Measurements from ENCODE around the gene ILDR2.
A peak's percentile ranks its signal among the peaks of the same experiment; 100 is the strongest.

The ILDR2 gene

GRCh38 chr1:166956872-166957271, 18.5 kb downstream of the ILDR2 start:
- H2BK120ac ChIP-seq (ENCODE audit: low read depth, low read length) = no peak overlapping the region
- peaks cover 0 to 38% of the 10 kb centered on the region in 2 experiments for H3K27me3 ChIP-seq (ENCODE audit: control insufficient read depth in 1 of 2, insufficient read depth in 1 of 2, low read length in 2 of 2)
- DNase-seq = no peak
- H3K4me1 ChIP-seq (ENCODE audit: control insufficient read depth, insufficient read depth, low read depth, low read length) = peaks cover 4% of the 10 kb centered on the region
- no peaks in the 10 kb centered on the region for H3K79me1 ChIP-seq (replicated peaks; ENCODE audit: low read length, poor library complexity, severe bottlenecking)
- no peak overlapping the region for H4K91ac ChIP-seq (ENCODE audit: low read length)
- no peaks in the 10 kb centered on the region for H3K9me3 ChIP-seq (ENCODE audit: control insufficient read depth, low read length)
- no peak overlapping the region for H3K14ac ChIP-seq (ENCODE audit: low read length in 2 of 2)
- no peak overlapping the region for H3K23ac ChIP-seq (ENCODE audit: low read length in 2 of 2)
- no peaks in the 10 kb centered on the region for H3K36me3 ChIP-seq (ENCODE audit: control insufficient read depth in 1 of 2, insufficient read depth in 2 of 2, low read depth in 1 of 2, low read length in 2 of 2)
- H2BK15ac ChIP-seq (ENCODE audit: low read depth, poor library complexity, severe bottlenecking) = no peak overlapping the region
- WGBS = 97% methylated on average over 2 of the region's 2 CpGs
- no peak overlapping the region for H3K4ac ChIP-seq (ENCODE audit: low read depth in 1 of 2, low read length in 2 of 2)
- H3K18ac ChIP-seq (ENCODE audit: low read depth in 1 of 2, low read length in 2 of 2) = no peak overlapping the region
- H3K4me3 ChIP-seq (ENCODE audit: insufficient read depth in 1 of 2, low read depth in 1 of 2, low read length in 2 of 2) = no peak overlapping the region
- H2BK12ac ChIP-seq (ENCODE audit: low read length in 2 of 2) = no peak overlapping the region
- no peak overlapping the region for H3K4me2 ChIP-seq (ENCODE audit: low read length, poor library complexity, severe bottlenecking)
- H2AK5ac ChIP-seq (ENCODE audit: low read length, severe bottlenecking) = no peak overlapping the region
- no peak overlapping the region for H2BK5ac ChIP-seq (ENCODE audit: low read depth, low read length, poor library complexity, severe bottlenecking)
- H3K27ac ChIP-seq (ENCODE audit: low read length, poor library complexity, severe bottlenecking) = no peak overlapping the region
- H2AFZ ChIP-seq (ENCODE audit: low read depth, low read length) = no peak overlapping the region
- no peak overlapping the region for H4K8ac ChIP-seq (ENCODE audit: low read length)
- no peak overlapping the region for H3K9ac ChIP-seq (ENCODE audit: low read length)

DNA sequence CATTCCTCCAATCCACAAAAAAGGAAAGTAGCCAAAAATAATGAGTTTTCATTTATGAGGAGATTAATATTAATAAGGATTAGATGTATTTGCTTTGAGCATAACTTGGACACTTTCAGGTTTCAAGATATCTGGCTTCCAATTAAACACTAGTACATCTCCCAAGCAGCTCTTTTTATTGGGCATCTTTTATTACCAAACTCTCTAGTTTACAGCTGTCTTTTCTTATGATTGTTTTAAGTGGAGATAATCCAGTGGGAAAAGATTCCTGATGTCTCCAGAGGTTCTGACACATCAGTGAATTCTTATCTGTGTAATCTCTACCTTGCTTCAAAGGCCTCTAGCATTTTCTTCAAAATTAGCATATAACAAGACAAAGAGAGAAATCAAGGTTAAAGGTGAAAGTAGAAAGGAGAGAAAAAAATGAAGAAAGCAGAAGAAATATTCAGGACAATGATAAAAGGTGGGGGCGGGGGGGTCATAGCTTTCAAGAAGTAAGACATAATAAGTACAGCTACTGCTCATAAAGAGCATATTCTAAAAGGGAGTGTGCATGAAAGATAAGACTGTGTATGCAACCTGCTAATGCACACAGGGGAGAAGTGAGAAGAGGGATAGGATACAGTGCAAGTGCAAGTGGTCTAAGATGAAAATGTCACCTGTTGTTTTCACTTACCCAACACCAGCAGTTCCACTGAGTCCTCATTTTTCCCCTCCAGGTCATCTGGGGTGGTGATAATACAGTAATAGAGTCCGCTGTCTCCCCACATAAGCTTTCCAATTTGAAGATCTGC, 19.1 kb downstream of the ILDR2 start:
- H2AFZ ChIP-seq (ENCODE audit: low read depth, low read length) = no peak overlapping the region
- 75% methylated on average over 1 of the region's 2 CpGs for WGBS
- no peak overlapping the region for H3K23ac ChIP-seq (ENCODE audit: low read length in 2 of 2)
- H3K9me3 ChIP-seq (ENCODE audit: control insufficient read depth, low read length) = no peaks in the 10 kb centered on the region
- H3K79me1 ChIP-seq (replicated peaks; ENCODE audit: low read length, poor library complexity, severe bottlenecking) = no peaks in the 10 kb centered on the region
- H2BK5ac ChIP-seq (ENCODE audit: low read depth, low read length, poor library complexity, severe bottlenecking) = no peak overlapping the region
- no peak overlapping the region for H3K27ac ChIP-seq (ENCODE audit: low read length, poor library complexity, severe bottlenecking)
- no peak overlapping the region for H2BK12ac ChIP-seq (ENCODE audit: low read length in 2 of 2)
- H3K4me2 ChIP-seq (ENCODE audit: low read length, poor library complexity, severe bottlenecking) = no peak overlapping the region
- H2AK5ac ChIP-seq (ENCODE audit: low read length, severe bottlenecking) = no peak overlapping the region
- H4K91ac ChIP-seq (ENCODE audit: low read length) = no peak overlapping the region
- no peak overlapping the region for H4K8ac ChIP-seq (ENCODE audit: low read length)
- no peak overlapping the region for H3K18ac ChIP-seq (ENCODE audit: low read depth in 1 of 2, low read length in 2 of 2)
- H3K9ac ChIP-seq (ENCODE audit: low read length) = no peak overlapping the region
- no peak overlapping the region for H3K4ac ChIP-seq (ENCODE audit: low read depth in 1 of 2, low read length in 2 of 2)
- no peak overlapping the region for H2BK120ac ChIP-seq (ENCODE audit: low read depth, low read length)
- no peak overlapping the region for H3K14ac ChIP-seq (ENCODE audit: low read length in 2 of 2)
- DNase-seq = no peak
- H2BK15ac ChIP-seq (ENCODE audit: low read depth, poor library complexity, severe bottlenecking) = no peak overlapping the region
- no peaks in the 10 kb centered on the region for H3K36me3 ChIP-seq (ENCODE audit: control insufficient read depth in 1 of 2, insufficient read depth in 2 of 2, low read depth in 1 of 2, low read length in 2 of 2)
- peaks cover 0 to 39% of the 10 kb centered on the region in 2 experiments for H3K27me3 ChIP-seq (ENCODE audit: control insufficient read depth in 1 of 2, insufficient read depth in 1 of 2, low read length in 2 of 2)
- no peak overlapping the region for H3K4me3 ChIP-seq (ENCODE audit: insufficient read depth in 1 of 2, low read depth in 1 of 2, low read length in 2 of 2)
- peaks cover 1% of the 10 kb centered on the region for H3K4me1 ChIP-seq (ENCODE audit: control insufficient read depth, insufficient read depth, low read depth, low read length)

GRCh38 chr1:166953491-166953890, 21.8 kb downstream of the ILDR2 start:
- Histone ChIP-seq H3K23ac (ENCODE audit: low read length in 2 of 2) (no peak overlapping the region), H3K27me3 (ENCODE audit: control insufficient read depth in 1 of 2, insufficient read depth in 1 of 2, low read length in 2 of 2) (peaks cover 0 to 53% of the 10 kb centered on the region in 2 experiments), H3K9ac (ENCODE audit: low read length) (no peak overlapping the region), H3K4me2 (ENCODE audit: low read length, poor library complexity, severe bottlenecking) (no peak overlapping the region), H3K36me3 (ENCODE audit: control insufficient read depth in 1 of 2, insufficient read depth in 2 of 2, low read depth in 1 of 2, low read length in 2 of 2) (no peaks in the 10 kb centered on the region), H4K8ac (ENCODE audit: low read length) (no peak overlapping the region), H3K4ac (ENCODE audit: low read depth in 1 of 2, low read length in 2 of 2) (no peak overlapping the region), H3K9me3 (ENCODE audit: control insufficient read depth, low read length) (no peaks in the 10 kb centered on the region), H2AFZ (ENCODE audit: low read depth, low read length) (no peak overlapping the region), H2BK15ac (ENCODE audit: low read depth, poor library complexity, severe bottlenecking) (no peak overlapping the region), H3K27ac (ENCODE audit: low read length, poor library complexity, severe bottlenecking) (no peak overlapping the region), H3K4me1 (ENCODE audit: control insufficient read depth, insufficient read depth, low read depth, low read length) (peaks cover 1% of the 10 kb centered on the region), H3K18ac (ENCODE audit: low read depth in 1 of 2, low read length in 2 of 2) (no peak overlapping the region), H3K79me1 (replicated peaks; ENCODE audit: low read length, poor library complexity, severe bottlenecking) (no peaks in the 10 kb centered on the region), H2AK5ac (ENCODE audit: low read length, severe bottlenecking) (no peak overlapping the region), H2BK12ac (ENCODE audit: low read length in 2 of 2) (no peak overlapping the region), H3K4me3 (ENCODE audit: insufficient read depth in 1 of 2, low read depth in 1 of 2, low read length in 2 of 2) (no peak overlapping the region), H3K14ac (ENCODE audit: low read length in 2 of 2) (no peak overlapping the region), H4K91ac (ENCODE audit: low read length) (no peak overlapping the region), H2BK120ac (ENCODE audit: low read depth, low read length) (no peak overlapping the region), H2BK5ac (ENCODE audit: low read depth, low read length, poor library complexity, severe bottlenecking) (no peak overlapping the region)
- no peak for DNase-seq

- Histone ChIP-seq H2BK5ac (ENCODE audit: low read depth, low read length, poor library complexity, severe bottlenecking) (no peak overlapping the region), H3K4me1 (ENCODE audit: control insufficient read depth, insufficient read depth, low read depth, low read length) (peaks cover 9% of the 10 kb centered on the region), H3K4me3 (ENCODE audit: insufficient read depth in 1 of 2, low read depth in 1 of 2, low read length in 2 of 2) (no peak overlapping the region), H2AK5ac (ENCODE audit: low read length, severe bottlenecking) (no peak overlapping the region), H3K9ac (ENCODE audit: low read length) (no peak overlapping the region), H2BK15ac (ENCODE audit: low read depth, poor library complexity, severe bottlenecking) (no peak overlapping the region), H3K27ac (ENCODE audit: low read length, poor library complexity, severe bottlenecking) (peak overlapping the region; percentile 34), H2AFZ (ENCODE audit: low read depth, low read length) (no peak overlapping the region), H3K4me2 (ENCODE audit: low read length, poor library complexity, severe bottlenecking) (no peak overlapping the region), H2BK12ac (ENCODE audit: low read length in 2 of 2) (no peak overlapping the region), H3K23ac (ENCODE audit: low read length in 2 of 2) (no peak overlapping the region), H2BK120ac (ENCODE audit: low read depth, low read length) (no peak overlapping the region), H3K4ac (ENCODE audit: low read depth in 1 of 2, low read length in 2 of 2) (no peak overlapping the region), H3K27me3 (ENCODE audit: control insufficient read depth in 1 of 2, insufficient read depth in 1 of 2, low read length in 2 of 2) (peaks cover 0 to 58% of the 10 kb centered on the region in 2 experiments), H3K79me1 (replicated peaks; ENCODE audit: low read length, poor library complexity, severe bottlenecking) (no peaks in the 10 kb centered on the region), H3K14ac (ENCODE audit: low read length in 2 of 2) (no peak overlapping the region), H4K8ac (ENCODE audit: low read length) (no peak overlapping the region), H4K91ac (ENCODE audit: low read length) (no peak overlapping the region), H3K9me3 (ENCODE audit: control insufficient read depth, low read length) (no peaks in the 10 kb centered on the region), H3K36me3 (ENCODE audit: control insufficient read depth in 1 of 2, insufficient read depth in 2 of 2, low read depth in 1 of 2, low read length in 2 of 2) (no peaks in the 10 kb centered on the region), H3K18ac (ENCODE audit: low read depth in 1 of 2, low read length in 2 of 2) (no peak overlapping the region)
- WGBS = 52% methylated on average over 3 of the region's 4 CpGs
- peak; percentile 61 for DNase-seq
These were observed 23.2 kb downstream of the ILDR2 start for GRCh38 chr1:166952002-166952746.

Data from mesenchymal stem cell (in vitro differentiated cells and primary cell).